HFFc6 (cell line): ENCODE data around the gene PRPF40B. TPM values are rescaled to one million over a fixed set of nuclear protein-coding genes. Genes with fewer than 3 reads are reported as not detected.

Experiments used
- DNase-seq: peaks from one replicate; pipeline ENCODE4 v3.0.0-alpha.2; 2018
- H3K27ac Mint-ChIP-seq: 2 replicates; pipeline ENCODE4 v1.8.0; 2020; ENCODE audit warnings: mild to moderate bottlenecking, mixed read lengths
- H3K27me3 Mint-ChIP-seq: 2 replicates; pipeline ENCODE4 v1.8.0; 2021; ENCODE audit warnings: mild to moderate bottlenecking, moderate library complexity, mixed read lengths; ENCODE audit not compliant: insufficient read depth
- H3K36me3 Mint-ChIP-seq: 2 replicates; pipeline ENCODE4 v1.8.0; 2021; ENCODE audit warnings: low read depth, mixed read lengths
- H3K4me1 Mint-ChIP-seq: 2 replicates; pipeline ENCODE4 v1.8.0; 2020; ENCODE audit warnings: low read depth, mixed read lengths
- H3K4me3 Mint-ChIP-seq: 2 replicates; pipeline ENCODE4 v1.8.0; 2020; ENCODE audit warnings: mild to moderate bottlenecking, moderate library complexity, mixed read lengths
- H3K9me3 Mint-ChIP-seq: 2 replicates; pipeline ENCODE4 v1.8.0; 2020; ENCODE audit warnings: mild to moderate bottlenecking, mixed read lengths
- total RNA-seq, 6 experiments: library from RNA; stranded (reverse); fragmentation: NEBNext Ultra II Directional; extraction: Animal tissue kit (Norgen Biotek cat#: 25700); gene quantifications; 2 replicates in 1 of 6; 3 replicates in 5 of 6; pipeline ENCODE4 v1.2.3, GENCODE V29; 2021
- TF ChIP-seq, protein P1 (sequence below): fragments of 200-600 bp; sonication (generic); IDR thresholded peaks from 2 replicates; pipeline ENCODE4 v1.5.0; 2021; ENCODE audit warnings: antibody characterized with exemption, mild to moderate bottlenecking

The PRPF40B gene
- total RNA-seq, 6 experiments from 2014 or later: 10.3 to 11.9 (median 11.2) TPM

DNA sequence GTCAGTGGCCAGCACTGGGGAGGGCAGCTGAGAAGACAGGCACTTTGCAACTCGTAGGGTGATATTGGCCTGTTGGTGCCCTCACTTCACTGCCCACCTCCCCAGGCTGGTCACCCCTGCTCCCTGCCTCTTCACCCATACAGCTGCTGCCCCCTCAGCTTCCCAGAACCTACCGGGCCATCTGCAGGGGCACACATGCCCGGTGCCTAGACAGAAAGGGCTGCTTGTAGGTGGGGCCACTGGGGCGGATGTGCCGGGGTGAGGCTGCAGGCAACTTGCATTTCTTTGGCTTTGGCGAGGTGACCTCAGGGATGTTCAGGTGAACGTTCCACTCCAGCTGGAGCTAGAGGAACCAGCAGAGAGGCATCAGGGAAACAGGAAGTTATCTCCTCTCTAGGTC, 35.1 kb upstream of the PRPF40B start:
- Mint-ChIP-seq H3K27me3 (no peaks in the 10 kb centered on the region), H3K4me3 (no peak overlapping the region), H3K4me1 (peaks cover 6% of the 10 kb centered on the region), H3K36me3 (peaks cover 22% of the 10 kb centered on the region), H3K27ac (no peak overlapping the region), H3K9me3 (no peaks in the 10 kb centered on the region; the same call in 1 of the 2 replicates)
- no peak for DNase-seq
- TF ChIP-seq, protein P1, sequence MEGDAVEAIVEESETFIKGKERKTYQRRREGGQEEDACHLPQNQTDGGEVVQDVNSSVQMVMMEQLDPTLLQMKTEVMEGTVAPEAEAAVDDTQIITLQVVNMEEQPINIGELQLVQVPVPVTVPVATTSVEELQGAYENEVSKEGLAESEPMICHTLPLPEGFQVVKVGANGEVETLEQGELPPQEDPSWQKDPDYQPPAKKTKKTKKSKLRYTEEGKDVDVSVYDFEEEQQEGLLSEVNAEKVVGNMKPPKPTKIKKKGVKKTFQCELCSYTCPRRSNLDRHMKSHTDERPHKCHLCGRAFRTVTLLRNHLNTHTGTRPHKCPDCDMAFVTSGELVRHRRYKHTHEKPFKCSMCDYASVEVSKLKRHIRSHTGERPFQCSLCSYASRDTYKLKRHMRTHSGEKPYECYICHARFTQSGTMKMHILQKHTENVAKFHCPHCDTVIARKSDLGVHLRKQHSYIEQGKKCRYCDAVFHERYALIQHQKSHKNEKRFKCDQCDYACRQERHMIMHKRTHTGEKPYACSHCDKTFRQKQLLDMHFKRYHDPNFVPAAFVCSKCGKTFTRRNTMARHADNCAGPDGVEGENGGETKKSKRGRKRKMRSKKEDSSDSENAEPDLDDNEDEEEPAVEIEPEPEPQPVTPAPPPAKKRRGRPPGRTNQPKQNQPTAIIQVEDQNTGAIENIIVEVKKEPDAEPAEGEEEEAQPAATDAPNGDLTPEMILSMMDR: no peak

DNA sequence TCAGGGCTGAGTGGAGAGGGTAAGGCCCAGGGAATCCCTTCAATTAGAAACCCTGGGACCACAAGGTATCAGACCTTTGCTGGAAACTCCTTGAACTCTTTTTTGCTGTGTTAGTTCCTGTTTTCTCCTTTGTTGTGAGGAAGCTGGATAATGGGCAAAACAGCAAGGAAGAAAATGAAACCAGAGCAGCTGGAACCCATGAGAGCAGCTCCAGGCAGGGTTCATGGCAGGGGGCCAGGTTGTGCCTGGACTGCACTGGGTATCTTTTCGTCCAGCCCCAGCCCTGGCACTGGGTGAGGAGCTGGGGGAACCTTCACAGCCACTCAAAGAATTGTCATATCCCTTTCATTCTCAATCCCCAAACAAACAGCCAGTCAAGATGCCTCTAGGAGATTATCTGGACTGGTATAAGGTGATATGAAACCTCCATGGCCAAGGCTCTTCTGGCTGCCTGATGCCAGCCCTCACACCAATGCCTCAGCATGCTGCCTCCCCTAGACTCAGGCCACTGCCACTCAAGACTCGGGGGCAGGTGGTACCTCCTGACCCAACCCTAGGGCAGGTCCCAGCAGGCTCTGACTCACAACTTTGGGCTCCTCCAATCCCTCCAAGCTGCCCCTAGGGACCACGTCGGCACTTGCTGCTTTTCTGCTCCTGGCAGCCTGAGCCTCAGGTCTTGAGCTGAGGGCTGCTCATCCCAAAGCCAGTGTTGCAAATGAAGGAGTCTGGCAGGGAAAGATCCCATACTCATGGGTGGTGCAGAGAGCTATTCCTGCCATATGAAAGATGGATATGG, 34.4 kb upstream of the PRPF40B start:
- Mint-ChIP-seq H3K27me3 (no peaks in the 10 kb centered on the region), H3K4me1 (peaks cover 6% of the 10 kb centered on the region), H3K27ac (no peak overlapping the region), H3K36me3 (peaks cover 22% of the 10 kb centered on the region), H3K4me3 (no peak overlapping the region), H3K9me3 (no peaks in the 10 kb centered on the region; the same call in 1 of the 2 replicates)
- TF ChIP-seq, protein P1: no peak
- no peak for DNase-seq

DNA sequence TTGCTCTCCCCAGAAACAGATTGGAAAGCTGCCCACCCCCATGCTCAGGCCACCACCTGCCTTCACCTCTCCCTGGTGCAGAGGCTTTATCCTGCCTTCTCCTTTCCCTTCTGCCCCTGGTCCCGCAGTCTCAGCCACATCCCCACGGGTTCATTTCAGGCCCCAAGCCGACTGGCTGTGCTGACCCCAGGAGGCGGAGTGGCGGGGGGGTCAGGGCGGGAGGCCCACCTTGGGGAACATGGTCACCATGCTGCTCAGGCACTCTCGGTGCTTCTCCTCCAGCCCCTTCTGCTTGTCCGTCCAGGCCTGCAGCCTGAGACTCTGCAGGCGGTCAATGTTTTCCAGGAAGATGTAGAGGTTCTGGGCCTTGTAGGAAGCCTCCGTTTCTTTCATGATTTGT, 24.8 kb upstream of the PRPF40B start:
- Mint-ChIP-seq H3K9me3 (no peaks in the 10 kb centered on the region), H3K4me3 (no peak overlapping the region), H3K27me3 (no peaks in the 10 kb centered on the region; the same call in 1 of the 2 replicates), H3K36me3 (no peaks in the 10 kb centered on the region), H3K4me1 (no peaks in the 10 kb centered on the region), H3K27ac (no peak overlapping the region)
- DNase-seq: no peak
- TF ChIP-seq, protein P1: no peak

DNA sequence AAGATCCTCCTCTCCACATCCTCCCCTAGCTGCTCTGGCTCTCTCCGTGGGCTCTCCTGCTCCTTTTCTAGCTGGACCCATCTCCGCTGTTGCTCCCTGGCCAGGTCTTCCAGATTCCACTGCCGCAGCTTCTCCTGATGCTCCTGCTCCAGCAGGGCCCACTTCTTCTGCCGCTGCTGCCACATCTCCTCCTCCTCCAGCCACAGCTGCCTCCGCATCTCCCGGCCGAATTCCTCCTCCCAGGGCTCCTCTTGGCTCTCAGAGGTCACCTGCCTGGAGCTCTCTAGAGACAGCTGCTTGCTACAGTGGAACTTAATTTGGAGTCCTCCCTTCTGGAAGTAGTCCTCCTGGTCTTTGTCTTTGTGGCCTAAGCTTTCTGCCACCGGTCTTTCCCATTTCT, 23.4 kb upstream of the PRPF40B start:
- H3K4me3 Mint-ChIP-seq: no peak overlapping the region
- DNase-seq: no peak
- H3K27ac Mint-ChIP-seq: no peak overlapping the region
- TF ChIP-seq, protein P1: no peak
- no peaks in the 10 kb centered on the region; the same call in 1 of the 2 replicates for H3K27me3 Mint-ChIP-seq
- H3K9me3 Mint-ChIP-seq: no peaks in the 10 kb centered on the region
- H3K36me3 Mint-ChIP-seq: no peaks in the 10 kb centered on the region
- H3K4me1 Mint-ChIP-seq: no peaks in the 10 kb centered on the region

DNA sequence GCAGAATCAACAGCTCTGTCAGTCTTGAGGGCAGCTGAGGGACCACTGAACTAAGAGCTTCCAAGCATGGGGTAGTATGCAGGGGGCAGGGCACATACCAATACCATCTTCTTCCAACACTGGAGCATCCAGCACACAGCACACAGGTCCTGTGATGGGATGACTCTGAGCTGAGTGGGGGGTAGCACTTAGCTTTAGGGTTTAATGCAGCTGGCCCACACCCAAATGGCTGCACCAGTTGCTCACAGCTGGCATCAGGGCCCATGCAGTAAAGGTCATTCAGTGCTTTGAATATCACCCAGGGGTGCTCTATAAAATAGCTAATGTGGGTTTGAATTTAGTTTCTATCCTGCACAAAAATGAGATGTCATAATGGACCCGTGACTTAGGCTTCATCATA, 19.6 kb upstream of the PRPF40B start:
- H3K9me3 Mint-ChIP-seq: no peaks in the 10 kb centered on the region
- H3K27me3 Mint-ChIP-seq: no peaks in the 10 kb centered on the region; the same call in 1 of the 2 replicates
- H3K4me1 Mint-ChIP-seq: no peaks in the 10 kb centered on the region; the same call in 1 of the 2 replicates
- no peak overlapping the region for H3K4me3 Mint-ChIP-seq
- no peaks in the 10 kb centered on the region for H3K36me3 Mint-ChIP-seq
- no peak overlapping the region for H3K27ac Mint-ChIP-seq
- TF ChIP-seq, protein P1: no peak
- no peak for DNase-seq
